RWPE1 (cell line): Measurements from ENCODE around the gene INPP5J.

ENCODE experiments used
- CTCF ChIA-PET: fragments of 350-600 bp; sonication (Branson Sonifier 250); formaldehyde crosslinking; extraction: SDS; loops from one replicate; lab custom pipeline; 2021; lab: Yijun Ruan, JAX
- POLR2A ChIA-PET: fragments of 400-600 bp; formaldehyde crosslinking; extraction: SDS; loops from one replicate; lab custom pipeline; 2020; ENCODE audit warnings: antibody characterized with exemption; ENCODE audit not compliant: low non-redundant PET; lab: Yijun Ruan, JAX
- DNase-seq: peaks from one replicate; pipeline ENCODE4 v3.0.0; 2012; ENCODE audit warnings: low spot score
- H3K27ac ChIP-seq: fragments of 450-650 bp; 2 replicates; pipeline ENCODE4 v1.5.1; 2017
- CTCF ChIP-seq: fragments of 450-650 bp; conservative IDR thresholded peaks from 2 replicates; pipeline ENCODE4 v1.5.1; 2017; ENCODE audit warnings: low read depth, mild to moderate bottlenecking

The INPP5J gene

GRCh38 chr22:31133911-31134310 is 11.1 kb downstream of the INPP5J start:
- ChIA-PET POLR2A (no interaction called here), CTCF (interaction anchor here (0.6 kb wide), 1 partner anchor 107 kb away, joined by 3 read pairs; no protein-coding TSS in a partner anchor)
- H3K27ac ChIP-seq: no peak overlapping the region
- TF ChIP-seq CTCF: no peak
- DNase-seq: no peak

- no peak for DNase-seq
- CTCF ChIA-PET: no interaction called here
- no peak for TF ChIP-seq CTCF
- H3K27ac ChIP-seq: no peak overlapping the region
- POLR2A ChIA-PET: no interaction called here
Measured at GRCh38 chr22:31134688-31135087, 11.9 kb downstream of the INPP5J start.

- no peak for DNase-seq
- CTCF ChIA-PET: interaction anchor here (0.6 kb wide), 1 partner anchor 77 kb away, joined by 4 read pairs; no protein-coding TSS in a partner anchor
- TF ChIP-seq CTCF: no peak
- H3K27ac ChIP-seq: no peak overlapping the region
- POLR2A ChIA-PET: no interaction called here
Measured at GRCh38 chr22:31135706-31136105, 12.9 kb downstream of the INPP5J start.

- H3K27ac ChIP-seq: no peak overlapping the region
- ChIA-PET CTCF (no interaction called here), POLR2A (no interaction called here)
- no peak for DNase-seq
- no peak for TF ChIP-seq CTCF
Measured at GRCh38 chr22:31136155-31136554, 13.4 kb downstream of the INPP5J start.

- ChIA-PET POLR2A (no interaction called here), CTCF (no interaction called here)
- no peak for DNase-seq
- no peak overlapping the region for H3K27ac ChIP-seq
- no peak for TF ChIP-seq CTCF
Measured at GRCh38 chr22:31136711-31137110, 13.9 kb downstream of the INPP5J start.

GRCh38 chr22:31137721-31138120 is 15.0 kb downstream of the INPP5J start:
- DNase-seq: no peak
- ChIA-PET POLR2A (no interaction called here), CTCF (no interaction called here)
- no peak for TF ChIP-seq CTCF
- no peak overlapping the region for H3K27ac ChIP-seq

GRCh38 chr22:31138126-31138525 is 15.4 kb downstream of the INPP5J start:
- DNase-seq: no peak
- ChIA-PET CTCF (no interaction called here), POLR2A (no interaction called here)
- H3K27ac ChIP-seq: no peak overlapping the region
- no peak for TF ChIP-seq CTCF
